HG03354 (cell line): Measurements from ENCODE around the gene OR2T1.
"Not testable (repeated sequence)": the region's sequence is repeated elsewhere in the genome, so short reads cannot be mapped to it uniquely, and the experiment has no call there.

Experiments
- ATAC-seq: cut with Tn5 transposase; IDR thresholded peaks from one replicate; pipeline ENCODE4 v1.9.1; 2021; ENCODE audit warnings: mild to moderate bottlenecking; ENCODE audit not compliant: unreplicated experiment, poor library complexity, severe bottlenecking

OR2T1 gene

GRCh38 chr1:248433811-248434415 is 31.1 kb downstream of the OR2T1 start:
- ATAC-seq = not testable (repeated sequence)

GRCh38 chr1:248434913-248435312 is 32.1 kb downstream of the OR2T1 start:
- ATAC-seq = not testable (repeated sequence)

DNA sequence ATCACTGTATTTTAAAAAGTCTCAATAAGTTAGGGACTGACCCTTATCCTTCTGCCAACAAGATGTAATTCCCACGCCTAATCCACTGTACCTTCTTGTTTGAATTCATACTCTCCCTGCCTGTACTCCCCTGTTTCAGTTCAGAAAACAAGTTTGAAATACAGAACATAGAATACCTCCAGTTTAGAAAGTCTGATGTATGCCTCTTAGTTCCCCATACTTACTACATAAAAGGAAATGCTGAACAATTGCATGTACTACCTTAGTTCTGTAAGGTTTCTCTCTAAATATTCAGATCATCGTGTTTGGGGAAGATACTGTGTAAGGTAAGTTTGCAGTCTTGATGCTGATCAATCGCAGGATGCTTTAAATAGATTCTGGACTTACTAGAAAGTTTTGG is 33.5 kb downstream of the OR2T1 start:
- ATAC-seq = peak; percentile 58

GRCh38 chr1:248438668-248439067 is 35.8 kb downstream of the OR2T1 start:
- ATAC-seq = not testable (repeated sequence)

GRCh38 chr1:248439283-248439682 is 36.4 kb downstream of the OR2T1 start:
- ATAC-seq = not testable (repeated sequence)

DNA sequence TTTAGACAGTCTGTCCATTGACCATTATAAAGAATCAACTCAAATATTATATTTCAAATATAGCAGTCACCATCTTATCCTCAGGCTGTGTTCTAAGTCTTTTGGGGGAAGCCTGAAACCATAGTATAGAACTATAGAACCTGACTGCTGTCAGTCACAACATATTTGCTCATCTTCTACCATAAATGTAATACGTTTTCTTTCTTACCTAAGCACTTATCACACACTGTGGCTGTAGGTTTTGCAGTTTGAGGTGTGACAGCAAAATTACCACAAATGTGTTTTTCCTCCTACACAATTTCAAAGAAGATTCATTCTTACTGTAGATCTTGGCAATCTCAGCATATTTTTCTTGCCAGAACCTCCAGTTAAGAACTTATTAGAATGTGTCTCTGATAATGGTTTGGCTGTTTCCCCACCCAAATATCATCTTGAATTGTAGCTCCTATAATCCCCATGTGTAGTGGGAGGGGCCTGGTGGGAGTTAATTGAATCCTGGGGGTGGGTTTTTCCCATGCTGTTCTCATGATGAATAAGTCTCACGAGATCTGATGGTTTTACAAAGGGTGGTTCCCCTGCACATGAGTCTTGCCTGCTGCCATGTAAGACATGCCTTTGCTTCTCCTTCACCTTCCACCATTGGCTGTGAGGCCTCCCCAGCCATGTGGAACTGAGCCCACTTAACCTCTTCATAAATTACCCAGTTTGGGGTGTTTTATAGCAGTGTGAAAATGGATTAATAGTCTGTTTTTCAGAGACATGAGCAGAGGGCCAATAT is 39.8 kb downstream of the OR2T1 start:
- ATAC-seq = not testable (repeated sequence)

- not testable (repeated sequence) for ATAC-seq
These were observed 41.8 kb downstream of the OR2T1 start for GRCh38 chr1:248444603-248445002.

DNA sequence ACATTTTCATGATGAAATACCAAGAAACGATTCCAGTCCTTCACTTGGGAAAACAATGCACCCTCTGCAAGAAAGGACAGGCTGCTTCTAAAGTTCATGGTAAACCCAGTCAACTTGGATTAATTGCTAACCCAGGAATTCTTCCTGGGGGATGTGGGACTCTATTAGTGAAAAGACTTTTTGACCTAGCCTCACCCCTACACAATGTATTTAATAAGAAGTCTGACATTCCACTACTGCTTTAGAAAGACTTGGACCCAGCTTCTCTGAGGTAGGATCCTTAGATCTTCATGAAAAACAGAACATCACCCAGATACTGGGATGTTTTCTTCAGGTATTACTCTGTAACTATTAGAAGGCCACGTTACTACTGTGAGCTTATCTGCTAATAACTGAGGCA is 42.6 kb downstream of the OR2T1 start, which contains the start of gene OR2T2:
Gene OR2T2, plus strand, starts transcription at position 239 of the 400 bp plus-strand sequence. CDS start 7,161 bp downstream, outside the sequence.
- not testable (repeated sequence) for ATAC-seq

- ATAC-seq = peak; percentile 68
These were observed 45.7 kb downstream of the OR2T1 start for GRCh38 chr1:248448409-248449074.

GRCh38 chr1:248449821-248450465 is 47.1 kb downstream of the OR2T1 start:
- not testable (repeated sequence) for ATAC-seq

GRCh38 chr1:248450466-248451145 is 47.8 kb downstream of the OR2T1 start:
- ATAC-seq = peak; percentile 70

- not testable (repeated sequence) for ATAC-seq
These were observed 50.8 kb downstream of the OR2T1 start for GRCh38 chr1:248453619-248454018.

GRCh38 chr1:248455045-248455444 is 52.2 kb downstream of the OR2T1 start:
- ATAC-seq = not testable (repeated sequence)

GRCh38 chr1:248456635-248457034 is 53.8 kb downstream of the OR2T1 start:
- not testable (repeated sequence) for ATAC-seq
